Activated naive CD8-positive, alpha-beta T cell treated with anti-CD3 and anti-CD28 coated beads, Interleukin-2, amount 10 ng/mL, durations not matched to agents 7 days and 5 days (primary cell): ENCODE measurements around the gene SERTAD2. TPM values are rescaled to one million over a fixed set of nuclear protein-coding genes. Genes with fewer than 3 reads are reported as not detected.

ENCODE experiments used
- ATAC-seq: fragments of 150-1000 bp; cut with Tn5 transposase; one replicate; pipeline ENCODE4 v1.10.0; 2021; ENCODE audit warnings: low read depth, moderate library complexity
- POLR2A ChIA-PET: fragments of 350-600 bp; sonication (Branson Sonifier 250); formaldehyde crosslinking; loops from one replicate; lab custom pipeline; 2021; ENCODE audit warnings: antibody characterized with exemption; lab: Charles Lee
- DNase-seq: peaks from one replicate; pipeline ENCODE4 v3.0.0; 2021
- H3K27ac Mint-ChIP-seq: one replicate; pipeline ENCODE4 v1.8.0; 2022; ENCODE audit warnings: mild to moderate bottlenecking, mixed read lengths
- H3K27me3 Mint-ChIP-seq: one replicate; pipeline ENCODE4 v1.8.0; 2022; ENCODE audit warnings: mild to moderate bottlenecking, moderate library complexity, mixed read lengths
- H3K36me3 Mint-ChIP-seq: one replicate; pipeline ENCODE4 v1.8.0; 2021; ENCODE audit warnings: mild to moderate bottlenecking, mixed read lengths
- H3K4me1 Mint-ChIP-seq: one replicate; pipeline ENCODE4 v1.8.0; 2021; ENCODE audit warnings: mixed read lengths
- H3K4me3 Mint-ChIP-seq: one replicate; pipeline ENCODE4 v1.8.0; 2022; ENCODE audit warnings: mild to moderate bottlenecking, moderate library complexity, mixed read lengths
- H3K9me3 Mint-ChIP-seq: one replicate; pipeline ENCODE4 v1.8.0; 2021; ENCODE audit warnings: mixed read lengths
- total RNA-seq, 2 experiments: library from RNA; stranded (reverse); gene quantifications; one replicate each; pipeline ENCODE4 v1.2.3, GENCODE V29; 2021

Gene SERTAD2
- total RNA-seq, 2 experiments from 2014 or later, result 27.0 to 27.7 TPM

GRCh38 chr2:64640153-64641044 lies 13.3 kb downstream of the SERTAD2 start:
- POLR2A ChIA-PET, result interaction anchor here (0.8 to 1.3 kb wide), 2 partner anchors 12 to 13 kb away, joined by 3 read pairs; no protein-coding TSS in a partner anchor
- Mint-ChIP-seq H3K4me3 (peak overlapping the region; percentile 19), H3K36me3 (peaks cover 15% of the 10 kb centered on the region), H3K27me3 (no peaks in the 10 kb centered on the region), H3K9me3 (no peaks in the 10 kb centered on the region), H3K4me1 (peaks cover 83% of the 10 kb centered on the region), H3K27ac (no peak overlapping the region)
- DNase-seq (no peak), ATAC-seq (no peak)

- no peak for DNase-seq
- H3K4me1 Mint-ChIP-seq, result peaks cover 78% of the 10 kb centered on the region
- H3K9me3 Mint-ChIP-seq, result no peaks in the 10 kb centered on the region
- no peak for ATAC-seq
- no peak overlapping the region for H3K27ac Mint-ChIP-seq
- no peaks in the 10 kb centered on the region for H3K27me3 Mint-ChIP-seq
- POLR2A ChIA-PET, result interaction anchor here (0.6 to 1.3 kb wide), 2 partner anchors 13 to 158 kb away, joined by 3 to 4 read pairs; no protein-coding TSS in a partner anchor
- no peak overlapping the region for H3K4me3 Mint-ChIP-seq
- H3K36me3 Mint-ChIP-seq, result peaks cover 16% of the 10 kb centered on the region
Measured at GRCh38 chr2:64639691-64640090, 14.0 kb downstream of the SERTAD2 start.

GRCh38 chr2:64638502-64639120 lies 15.1 kb downstream of the SERTAD2 start:
- H3K27me3 Mint-ChIP-seq, result no peaks in the 10 kb centered on the region
- peaks cover 22% of the 10 kb centered on the region for H3K36me3 Mint-ChIP-seq
- peaks cover 70% of the 10 kb centered on the region for H3K4me1 Mint-ChIP-seq
- DNase-seq (no peak), ATAC-seq (no peak)
- H3K27ac Mint-ChIP-seq, result peak overlapping the region; percentile 83
- POLR2A ChIA-PET, result interaction anchor here (2.6 kb wide), 1 partner anchor 14 kb away, joined by 16 read pairs; the partner anchor contains the start of gene SERTAD2
- H3K4me3 Mint-ChIP-seq, result peak overlapping the region; percentile 73
- H3K9me3 Mint-ChIP-seq, result no peaks in the 10 kb centered on the region

GRCh38 chr2:64637931-64638330 lies 15.8 kb downstream of the SERTAD2 start:
- Mint-ChIP-seq H3K27me3 (no peaks in the 10 kb centered on the region), H3K27ac (peak overlapping the region; percentile 83), H3K4me1 (peaks cover 63% of the 10 kb centered on the region), H3K36me3 (peaks cover 25% of the 10 kb centered on the region), H3K4me3 (peak overlapping the region; percentile 73), H3K9me3 (no peaks in the 10 kb centered on the region)
- DNase-seq, result no peak
- no peak for ATAC-seq
- POLR2A ChIA-PET, result interaction anchor here (1.7 to 2.6 kb wide), 2 partner anchors 14 to 113 kb away, joined by 7 to 16 read pairs; partner anchors contain the start of gene SERTAD2

- peak overlapping the region; percentile 73 for H3K4me3 Mint-ChIP-seq
- no peaks in the 10 kb centered on the region for H3K27me3 Mint-ChIP-seq
- no peaks in the 10 kb centered on the region for H3K9me3 Mint-ChIP-seq
- POLR2A ChIA-PET, result interaction anchor here (0.6 to 2.6 kb wide), 4 partner anchors 15 to 114 kb away, joined by 3 to 16 read pairs (median 6); partner anchors contain the start of gene SERTAD2
- H3K27ac Mint-ChIP-seq, result peak overlapping the region; percentile 83
- ATAC-seq, result peak; percentile 41
- DNase-seq, result no peak
- H3K36me3 Mint-ChIP-seq, result peaks cover 28% of the 10 kb centered on the region
- H3K4me1 Mint-ChIP-seq, result peaks cover 57% of the 10 kb centered on the region
Measured at GRCh38 chr2:64637000-64637635, 16.6 kb downstream of the SERTAD2 start.

- H3K36me3 Mint-ChIP-seq, result peaks cover 25% of the 10 kb centered on the region
- DNase-seq, result no peak
- no peaks in the 10 kb centered on the region for H3K27me3 Mint-ChIP-seq
- H3K27ac Mint-ChIP-seq, result peak overlapping the region; percentile 83
- no peaks in the 10 kb centered on the region for H3K9me3 Mint-ChIP-seq
- POLR2A ChIA-PET, result interaction anchor here (0.6 to 2.6 kb wide), 5 partner anchors 16 to 115 kb away, joined by 3 to 16 read pairs (median 4); partner anchors contain the start of gene SERTAD2
- H3K4me1 Mint-ChIP-seq, result peaks cover 51% of the 10 kb centered on the region
- peak overlapping the region; percentile 73 for H3K4me3 Mint-ChIP-seq
- ATAC-seq, result peak; percentile 60
Measured at GRCh38 chr2:64635976-64636911, 17.5 kb downstream of the SERTAD2 start.

GRCh38 chr2:64634345-64635267 lies 19.1 kb downstream of the SERTAD2 start:
- Mint-ChIP-seq H3K4me3 (no peak overlapping the region), H3K27me3 (no peaks in the 10 kb centered on the region), H3K9me3 (no peaks in the 10 kb centered on the region), H3K27ac (no peak overlapping the region), H3K36me3 (peaks cover 27% of the 10 kb centered on the region), H3K4me1 (peaks cover 39% of the 10 kb centered on the region)
- ATAC-seq (no peak), DNase-seq (no peak)
- POLR2A ChIA-PET, result interaction anchor here (1.2 to 2.2 kb wide), 2 partner anchors 17 to 19 kb away, joined by 3 to 5 read pairs; partner anchors contain the start of gene SERTAD2

- H3K4me1 Mint-ChIP-seq, result peaks cover 30% of the 10 kb centered on the region
- H3K27ac Mint-ChIP-seq, result no peak overlapping the region
- H3K36me3 Mint-ChIP-seq, result peaks cover 27% of the 10 kb centered on the region
- DNase-seq (no peak), ATAC-seq (no peak)
- H3K4me3 Mint-ChIP-seq, result no peak overlapping the region
- H3K9me3 Mint-ChIP-seq, result no peaks in the 10 kb centered on the region
- no peaks in the 10 kb centered on the region for H3K27me3 Mint-ChIP-seq
- POLR2A ChIA-PET, result interaction anchor here (2.2 kb wide), 1 partner anchor 15 kb away, joined by 5 read pairs; no protein-coding TSS in a partner anchor
Measured at GRCh38 chr2:64632835-64633819, 20.6 kb downstream of the SERTAD2 start.

- ATAC-seq, result no peak
- no peaks in the 10 kb centered on the region for H3K27me3 Mint-ChIP-seq
- POLR2A ChIA-PET, result no interaction called here
- no peak overlapping the region for H3K4me3 Mint-ChIP-seq
- no peak for DNase-seq
- no peaks in the 10 kb centered on the region for H3K9me3 Mint-ChIP-seq
- no peak overlapping the region for H3K27ac Mint-ChIP-seq
- peaks cover 26% of the 10 kb centered on the region for H3K36me3 Mint-ChIP-seq
- H3K4me1 Mint-ChIP-seq, result peaks cover 16% of the 10 kb centered on the region
Measured at GRCh38 chr2:64631771-64632170, 21.9 kb downstream of the SERTAD2 start.

- POLR2A ChIA-PET, result no interaction called here
- Mint-ChIP-seq H3K4me3 (no peak overlapping the region), H3K9me3 (no peaks in the 10 kb centered on the region), H3K27ac (peak overlapping the region; percentile 22), H3K36me3 (peaks cover 20% of the 10 kb centered on the region), H3K27me3 (no peaks in the 10 kb centered on the region), H3K4me1 (peaks cover 13% of the 10 kb centered on the region)
- no peak for ATAC-seq
- no peak for DNase-seq
Measured at GRCh38 chr2:64630752-64631151, 23.0 kb downstream of the SERTAD2 start.
